Measurements from ENCODE around the gene AKAP8L.
"Not testable (repeated sequence)": the region's sequence is repeated elsewhere in the genome, so short reads cannot be mapped to it uniquely, and the experiment has no call there.

The AKAP8L gene

DNA sequence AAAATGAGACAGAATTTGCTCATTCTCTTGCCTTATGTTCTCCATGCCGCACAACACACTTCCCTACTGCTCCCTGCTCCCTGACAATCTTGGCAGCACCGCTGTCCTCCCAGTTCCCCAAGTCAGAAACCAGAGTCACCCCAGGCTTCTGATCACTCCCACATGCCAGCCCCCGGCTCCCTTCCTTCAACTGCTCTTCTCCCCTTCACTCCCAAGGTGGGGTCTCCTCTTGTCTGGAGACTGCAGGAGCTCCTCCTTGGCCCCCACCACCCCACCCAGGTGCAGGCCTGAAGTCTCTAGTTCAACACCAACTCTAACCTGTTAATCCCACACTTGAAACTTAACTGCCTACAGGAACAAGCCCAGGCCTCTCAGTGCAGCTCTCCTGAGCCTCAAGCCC lies 22.4 kb downstream of the AKAP8L start:
- TF ChIP-seq, protein P1, sequence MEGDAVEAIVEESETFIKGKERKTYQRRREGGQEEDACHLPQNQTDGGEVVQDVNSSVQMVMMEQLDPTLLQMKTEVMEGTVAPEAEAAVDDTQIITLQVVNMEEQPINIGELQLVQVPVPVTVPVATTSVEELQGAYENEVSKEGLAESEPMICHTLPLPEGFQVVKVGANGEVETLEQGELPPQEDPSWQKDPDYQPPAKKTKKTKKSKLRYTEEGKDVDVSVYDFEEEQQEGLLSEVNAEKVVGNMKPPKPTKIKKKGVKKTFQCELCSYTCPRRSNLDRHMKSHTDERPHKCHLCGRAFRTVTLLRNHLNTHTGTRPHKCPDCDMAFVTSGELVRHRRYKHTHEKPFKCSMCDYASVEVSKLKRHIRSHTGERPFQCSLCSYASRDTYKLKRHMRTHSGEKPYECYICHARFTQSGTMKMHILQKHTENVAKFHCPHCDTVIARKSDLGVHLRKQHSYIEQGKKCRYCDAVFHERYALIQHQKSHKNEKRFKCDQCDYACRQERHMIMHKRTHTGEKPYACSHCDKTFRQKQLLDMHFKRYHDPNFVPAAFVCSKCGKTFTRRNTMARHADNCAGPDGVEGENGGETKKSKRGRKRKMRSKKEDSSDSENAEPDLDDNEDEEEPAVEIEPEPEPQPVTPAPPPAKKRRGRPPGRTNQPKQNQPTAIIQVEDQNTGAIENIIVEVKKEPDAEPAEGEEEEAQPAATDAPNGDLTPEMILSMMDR (IDR thresholded peaks at IDR 0.05; ENCODE audit: low read depth, low read length): no peak
- H3K4me3 ChIP-seq (replicated peaks in 1 of 2; ENCODE audit: low read depth in 2 of 2, low read length in 2 of 2): no peak overlapping the region
- DNase-seq (ENCODE audit: low read depth in 2 of 2): no peak

DNA sequence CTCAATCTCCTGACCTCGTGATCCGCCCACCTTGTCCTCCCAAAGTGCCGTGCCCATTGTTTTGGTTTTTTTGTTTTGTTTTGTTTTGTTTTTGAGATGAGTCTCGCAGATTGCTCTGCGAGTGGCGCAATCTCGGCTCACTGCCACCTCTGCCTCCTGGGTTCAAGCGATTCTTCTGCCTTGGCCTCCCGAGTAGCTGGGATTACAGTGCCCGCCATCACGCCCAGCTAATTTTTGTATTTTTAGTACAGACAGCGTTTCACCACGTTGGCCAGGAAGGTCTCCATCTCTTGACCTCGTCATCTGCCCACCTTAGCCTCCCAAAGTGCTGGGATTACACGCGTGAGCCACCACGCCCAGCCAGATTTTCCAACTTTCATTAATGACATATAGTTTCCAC lies 23.5 kb downstream of the AKAP8L start:
- H3K4me3 ChIP-seq (replicated peaks in 1 of 2; ENCODE audit: low read depth in 2 of 2, low read length in 2 of 2); DNase-seq (ENCODE audit: low read depth in 2 of 2): not testable (repeated sequence)

DNA sequence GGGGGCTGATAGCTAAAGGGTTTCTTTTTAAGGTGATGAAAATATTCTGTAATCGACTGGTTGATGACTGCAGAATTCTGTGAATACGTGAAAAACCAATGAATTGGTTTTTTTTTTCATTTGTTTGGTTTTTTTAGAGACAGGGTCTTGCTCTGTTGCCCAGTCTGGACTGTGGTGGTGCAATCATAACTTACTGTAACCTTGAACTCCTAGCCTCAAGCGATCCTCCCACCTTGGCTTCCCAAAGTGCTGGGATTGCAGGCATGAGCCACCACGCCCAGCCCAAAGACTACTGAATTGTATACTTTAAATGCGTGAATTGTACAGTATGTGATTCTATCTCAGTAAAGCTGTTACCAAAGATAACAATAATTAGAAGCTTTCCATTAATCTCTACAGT lies 24.4 kb downstream of the AKAP8L start:
- H3K4me3 ChIP-seq (replicated peaks in 1 of 2; ENCODE audit: low read depth in 2 of 2, low read length in 2 of 2): no peak overlapping the region
- TF ChIP-seq, protein P1 (IDR thresholded peaks at IDR 0.05; ENCODE audit: low read depth, low read length): no peak
- no peak for DNase-seq (ENCODE audit: low read depth in 2 of 2)

DNA sequence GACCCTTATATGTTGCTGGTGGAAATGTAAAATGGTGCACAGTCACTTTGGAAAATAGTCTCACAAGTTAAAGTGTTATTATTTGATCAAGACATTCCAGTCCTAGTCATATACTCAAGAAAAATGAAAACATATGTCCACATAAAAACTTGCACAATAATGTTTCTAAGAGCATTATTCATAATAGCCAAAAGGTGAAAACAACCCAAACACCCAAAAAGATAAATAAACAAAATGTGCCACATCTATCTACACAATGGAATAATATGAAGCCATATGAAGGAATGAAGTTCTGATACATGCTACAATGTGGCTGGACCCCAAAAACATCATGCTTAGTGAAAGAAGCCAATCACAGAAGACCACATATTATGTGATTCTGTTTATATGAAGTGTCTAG lies 24.8 kb downstream of the AKAP8L start:
- no peak overlapping the region for H3K4me3 ChIP-seq (replicated peaks in 1 of 2; ENCODE audit: low read depth in 2 of 2, low read length in 2 of 2)
- TF ChIP-seq, protein P1 (IDR thresholded peaks at IDR 0.05; ENCODE audit: low read depth, low read length): no peak
- peak in 1 of 2 donors; percentile 43 for DNase-seq (ENCODE audit: low read depth in 2 of 2)

DNA sequence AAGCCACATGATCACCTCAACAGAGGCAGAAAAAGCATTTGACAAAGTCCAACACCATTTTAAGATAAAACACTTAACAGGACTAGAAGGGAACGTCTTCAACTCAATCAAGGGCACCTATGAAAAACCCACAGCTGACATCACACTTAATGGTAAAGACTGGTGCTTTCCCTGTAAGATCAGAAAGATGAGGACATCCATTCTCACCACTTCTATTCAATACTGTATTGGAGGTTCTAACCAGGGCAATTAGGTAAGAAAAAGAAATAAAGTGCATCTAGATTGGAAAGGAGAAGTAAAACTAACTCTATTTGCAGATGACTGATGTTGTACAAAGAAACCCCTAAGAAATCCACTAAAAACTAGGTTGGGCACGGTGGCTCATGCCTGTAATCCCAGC lies 28.0 kb downstream of the AKAP8L start:
- no peak for DNase-seq (ENCODE audit: low read depth in 2 of 2)
- TF ChIP-seq, protein P1 (IDR thresholded peaks at IDR 0.05; ENCODE audit: low read depth, low read length): no peak

DNA sequence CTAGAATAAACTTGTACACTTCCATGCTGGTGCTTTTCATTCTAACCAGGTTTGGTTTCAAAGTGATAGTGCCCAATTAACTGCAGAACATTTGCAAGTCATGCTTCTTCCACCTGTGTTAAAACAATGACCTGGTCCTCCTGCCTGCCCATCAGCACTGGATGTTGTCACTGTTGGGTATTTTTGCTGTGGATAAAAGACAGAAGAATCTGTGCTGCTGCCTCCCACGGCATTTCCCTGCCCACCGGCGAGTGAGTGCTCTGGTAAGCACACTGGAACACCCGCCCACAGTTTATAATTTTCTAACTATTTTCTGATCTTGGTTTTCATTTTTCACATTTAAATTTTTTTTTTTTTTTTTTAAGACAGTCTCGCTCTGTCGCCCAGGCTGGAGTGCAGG lies 36.9 kb downstream of the AKAP8L start:
- DNase-seq (ENCODE audit: low read depth in 2 of 2): no peak
- TF ChIP-seq, protein P1 (IDR thresholded peaks at IDR 0.05; ENCODE audit: low read depth, low read length): no peak

More for the DNA sequence above, 28.0 kb downstream of the AKAP8L start:
- H3K4me3 ChIP-seq (replicated peaks in 1 of 2; ENCODE audit: low read depth in 2 of 2, low read length in 2 of 2): no peak overlapping the region

DNA sequence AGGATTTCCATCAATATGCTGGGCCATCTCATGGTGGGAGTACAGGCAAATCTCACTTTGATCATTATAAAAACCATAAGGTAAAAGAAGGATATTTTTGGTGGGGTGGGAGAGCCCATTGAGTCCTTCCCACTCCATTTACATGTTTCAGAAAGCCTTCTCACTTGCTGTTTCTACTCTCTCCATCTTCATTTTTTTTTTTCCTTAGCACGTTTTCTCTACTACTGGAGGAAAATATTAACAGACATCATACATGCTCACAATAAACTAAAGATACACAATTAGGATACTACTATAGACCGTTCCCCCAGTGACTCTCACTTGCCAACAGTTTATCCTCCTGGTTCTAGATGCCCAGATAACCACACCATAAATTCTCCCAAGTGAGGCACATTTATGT lies 37.4 kb downstream of the AKAP8L start:
- no peak for DNase-seq (ENCODE audit: low read depth in 2 of 2)
- TF ChIP-seq, protein P1 (IDR thresholded peaks at IDR 0.05; ENCODE audit: low read depth, low read length): no peak
- H3K4me3 ChIP-seq (replicated peaks in 1 of 2; ENCODE audit: low read depth in 2 of 2, low read length in 2 of 2): no peak overlapping the region

More for the DNA sequence above, 36.9 kb downstream of the AKAP8L start:
- H3K4me3 ChIP-seq (replicated peaks in 1 of 2; ENCODE audit: low read depth in 2 of 2, low read length in 2 of 2): no peak overlapping the region

Data from cardiac fibroblast (primary cell).